D721Med (cell line): ENCODE results near the gene CKLF.

Experiments used
- DNase-seq: peaks from one replicate; pipeline ENCODE4 v3.0.0; 2011; ENCODE audit warnings: low spot score; ENCODE audit not compliant: insufficient read length
- FAIRE-seq: peaks from 2 replicates; lab custom pipeline; 2011; peaks lifted over from hg19 to GRCh38; lab: Jason Lieb, UNC
- TF ChIP-seq, protein P1 (sequence below): IDR thresholded peaks from 2 replicates; pipeline ENCODE4 v1.5.1; 2012; ENCODE audit warnings: mild to moderate bottlenecking, control low read depth; ENCODE audit not compliant: insufficient read depth; ENCODE audit errors: missing control alignments

CKLF gene

DNA sequence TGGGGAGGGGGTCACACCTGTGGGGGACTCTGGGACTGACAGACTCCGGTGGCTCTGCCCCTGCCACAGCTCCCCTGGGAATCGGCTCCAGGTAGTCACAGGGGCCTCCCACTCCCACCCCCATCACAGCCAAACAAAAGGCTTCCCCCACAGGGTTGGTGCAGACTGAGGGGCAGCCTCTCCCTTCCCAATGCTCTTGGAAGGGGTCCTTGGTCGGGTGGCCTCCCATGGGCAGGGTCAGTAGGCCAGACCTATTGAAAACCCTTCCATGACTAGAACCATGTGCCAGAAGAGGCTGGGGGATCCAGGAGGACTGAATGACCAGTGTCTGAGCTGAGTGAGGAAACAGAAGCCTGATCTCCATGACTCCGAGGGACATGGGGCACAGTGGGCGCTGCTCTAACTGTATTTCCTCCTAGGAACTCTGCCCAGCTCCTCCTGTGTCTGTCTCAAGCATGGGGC is 31.1 kb upstream of the CKLF start:
- TF ChIP-seq, protein P1, sequence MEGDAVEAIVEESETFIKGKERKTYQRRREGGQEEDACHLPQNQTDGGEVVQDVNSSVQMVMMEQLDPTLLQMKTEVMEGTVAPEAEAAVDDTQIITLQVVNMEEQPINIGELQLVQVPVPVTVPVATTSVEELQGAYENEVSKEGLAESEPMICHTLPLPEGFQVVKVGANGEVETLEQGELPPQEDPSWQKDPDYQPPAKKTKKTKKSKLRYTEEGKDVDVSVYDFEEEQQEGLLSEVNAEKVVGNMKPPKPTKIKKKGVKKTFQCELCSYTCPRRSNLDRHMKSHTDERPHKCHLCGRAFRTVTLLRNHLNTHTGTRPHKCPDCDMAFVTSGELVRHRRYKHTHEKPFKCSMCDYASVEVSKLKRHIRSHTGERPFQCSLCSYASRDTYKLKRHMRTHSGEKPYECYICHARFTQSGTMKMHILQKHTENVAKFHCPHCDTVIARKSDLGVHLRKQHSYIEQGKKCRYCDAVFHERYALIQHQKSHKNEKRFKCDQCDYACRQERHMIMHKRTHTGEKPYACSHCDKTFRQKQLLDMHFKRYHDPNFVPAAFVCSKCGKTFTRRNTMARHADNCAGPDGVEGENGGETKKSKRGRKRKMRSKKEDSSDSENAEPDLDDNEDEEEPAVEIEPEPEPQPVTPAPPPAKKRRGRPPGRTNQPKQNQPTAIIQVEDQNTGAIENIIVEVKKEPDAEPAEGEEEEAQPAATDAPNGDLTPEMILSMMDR = no peak
- FAIRE-seq (no peak), DNase-seq (no peak)

DNA sequence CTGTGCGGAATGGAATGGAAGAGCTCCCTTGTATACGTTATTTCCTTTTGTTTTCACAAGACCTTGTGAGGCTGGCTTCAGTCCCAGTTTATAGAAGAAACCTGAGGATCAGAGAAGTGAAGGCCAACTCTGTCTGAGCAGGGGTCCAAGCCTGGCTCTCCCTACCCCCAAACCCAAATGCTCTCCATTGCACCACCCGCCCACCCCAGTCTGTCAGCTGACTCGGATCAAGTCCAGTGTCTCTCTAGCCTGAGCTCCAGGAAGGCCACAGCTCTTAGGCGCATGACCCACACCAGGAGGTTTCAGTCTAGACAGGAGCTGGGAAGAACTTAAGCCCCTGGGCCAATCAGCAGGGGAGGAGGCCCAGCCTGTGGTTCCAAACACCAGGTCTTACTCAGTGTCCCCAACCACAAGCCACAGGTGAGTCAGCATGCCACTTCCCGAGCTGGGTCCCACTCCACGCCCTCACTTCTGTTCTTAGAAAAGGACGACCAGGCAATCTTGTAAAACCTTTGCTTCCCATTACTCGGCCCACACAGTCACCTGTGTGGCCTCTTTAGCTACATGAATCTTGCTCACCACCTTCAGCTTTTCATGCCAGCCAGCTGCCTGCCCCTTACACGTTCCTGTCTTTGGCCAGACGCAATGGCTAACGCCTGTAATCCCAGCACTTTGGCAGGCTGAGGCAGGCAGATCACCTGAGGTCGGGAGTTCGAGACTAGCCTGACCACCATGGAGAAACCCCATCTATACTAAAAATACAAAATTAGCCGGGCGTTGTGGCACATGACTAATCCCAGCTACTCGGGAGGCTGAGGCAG is 30.2 kb upstream of the CKLF start:
- DNase-seq = no peak
- TF ChIP-seq, protein P1 = no peak

DNA sequence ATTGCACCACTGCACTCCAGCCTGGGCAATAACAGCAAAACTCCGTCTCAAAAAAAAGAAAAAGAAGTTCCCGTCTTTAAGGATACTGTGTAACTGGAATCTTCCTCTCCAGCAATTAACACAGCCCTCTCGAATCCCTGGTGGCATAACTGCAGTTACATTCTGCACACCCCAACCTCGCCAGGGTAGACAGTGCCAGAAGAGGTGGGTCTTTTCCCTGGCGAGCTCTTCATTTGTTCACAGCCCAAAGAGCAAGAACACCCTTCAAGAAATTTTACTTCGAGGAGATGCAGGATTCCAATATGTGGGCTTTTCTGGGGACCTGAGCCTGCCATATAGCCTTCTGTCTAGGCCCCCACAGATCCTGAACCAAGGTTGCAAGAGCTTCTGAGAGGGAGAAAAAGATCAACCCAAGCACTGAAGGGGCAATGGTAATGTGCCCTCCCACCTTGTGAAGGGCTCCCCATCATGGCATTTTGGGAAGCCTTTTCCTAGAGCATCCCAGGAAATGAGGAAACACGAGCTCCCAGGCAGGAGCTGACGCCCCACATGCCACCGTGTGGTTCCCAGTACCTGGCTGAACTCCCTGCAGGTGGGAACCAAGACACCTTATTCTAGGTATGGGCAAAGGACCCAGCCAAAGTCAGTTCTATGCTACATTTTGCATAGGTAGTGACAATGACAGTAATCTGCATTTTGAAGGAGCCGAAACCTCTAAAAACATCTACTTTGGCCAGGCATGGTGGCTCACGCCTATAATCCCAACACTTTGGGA is 29.4 kb upstream of the CKLF start:
- TF ChIP-seq, protein P1 = no peak
- FAIRE-seq (no peak), DNase-seq (no peak)

More for the DNA sequence above, 30.2 kb upstream of the CKLF start:
- no peak for FAIRE-seq

DNA sequence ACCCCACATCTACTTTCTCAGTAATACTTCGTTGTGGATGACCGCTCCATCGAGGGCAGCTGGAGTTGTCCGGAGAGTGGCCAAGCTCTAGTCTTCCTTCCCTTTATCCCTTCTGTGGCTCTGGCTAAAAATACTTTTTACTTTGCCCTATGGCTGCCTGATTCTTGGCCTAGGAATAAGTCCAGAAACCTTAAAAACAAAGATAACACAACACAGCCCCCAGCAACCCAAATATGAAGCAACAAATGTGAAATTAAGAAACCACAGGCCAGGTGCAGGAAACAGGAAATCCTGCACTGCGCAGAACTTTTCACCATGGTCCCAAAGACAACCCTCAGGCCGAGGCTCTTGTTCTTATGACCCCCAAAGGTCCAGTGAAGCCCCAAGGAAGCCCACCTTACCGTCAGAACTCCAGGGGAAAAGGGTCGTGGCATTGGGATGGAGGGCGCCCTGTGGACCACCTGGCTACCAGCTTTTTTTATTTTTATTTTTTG is 28.5 kb upstream of the CKLF start:
- FAIRE-seq (no peak), DNase-seq (no peak)
- TF ChIP-seq, protein P1 = no peak

DNA sequence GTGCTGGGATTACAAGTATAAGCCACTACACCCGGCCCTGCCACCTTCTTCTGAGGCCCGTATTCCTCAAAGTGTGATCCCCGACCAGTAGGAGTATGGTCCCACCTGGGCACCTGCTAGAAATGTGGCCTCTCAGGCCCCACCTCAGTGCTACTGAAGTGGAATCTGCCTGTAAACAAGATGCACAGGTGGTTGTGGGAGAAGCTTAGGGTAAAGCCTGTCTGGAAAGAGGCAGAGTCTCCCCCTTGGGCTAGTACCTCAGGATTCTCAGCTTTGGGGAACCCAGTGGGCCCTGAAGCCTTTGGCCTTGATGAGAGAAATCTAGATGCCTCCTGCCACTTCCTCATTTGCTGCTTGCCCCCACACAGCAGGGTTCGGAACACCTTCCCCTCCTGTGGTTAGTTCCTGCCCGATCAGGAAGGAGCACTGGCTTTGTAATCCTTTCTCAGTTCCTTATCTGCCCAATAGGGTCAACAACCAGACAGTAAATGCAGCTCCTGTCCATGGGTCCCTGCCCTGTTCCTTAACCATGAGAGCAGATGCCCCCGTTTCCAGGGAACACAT is 27.7 kb upstream of the CKLF start:
- TF ChIP-seq, protein P1 = no peak
- no peak for FAIRE-seq
- no peak for DNase-seq

DNA sequence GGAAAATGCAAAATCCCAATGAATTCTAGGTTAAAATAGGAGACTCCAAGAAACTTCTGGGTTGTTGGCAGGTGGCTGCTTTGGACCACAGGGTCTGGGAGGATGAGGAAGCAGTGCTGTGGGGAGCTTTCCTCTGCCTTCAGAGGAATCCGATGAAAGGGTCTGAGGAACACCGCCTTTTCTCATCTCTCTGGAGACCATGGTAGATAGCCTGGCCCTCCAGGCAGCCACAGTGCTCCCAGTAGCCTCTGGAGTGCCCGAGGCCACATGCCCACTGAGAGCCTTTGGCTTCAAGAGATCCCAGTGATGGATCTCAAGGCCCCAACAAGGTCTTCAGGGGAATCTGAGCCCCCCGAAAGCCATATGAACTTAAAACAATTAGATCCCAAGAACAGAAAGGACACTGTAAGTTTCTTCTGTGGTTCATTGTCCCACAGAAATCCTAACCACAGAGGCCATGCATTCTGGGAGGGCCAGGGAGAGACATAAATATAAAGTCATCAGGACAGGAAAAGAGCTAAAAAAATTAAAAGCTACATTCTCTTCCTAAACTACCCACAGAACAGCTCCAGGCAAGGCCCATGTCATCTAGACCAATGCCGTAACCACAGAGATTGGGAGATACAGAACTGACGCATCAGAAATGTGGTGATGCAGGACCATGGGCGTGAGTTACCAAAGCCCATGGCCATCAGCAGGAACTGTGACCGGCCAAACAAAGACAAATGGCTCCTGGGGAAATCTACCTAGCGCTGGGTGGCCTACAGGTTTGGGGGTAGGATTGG is 26.8 kb upstream of the CKLF start:
- DNase-seq (no peak), FAIRE-seq (no peak)
- TF ChIP-seq, protein P1 = no peak
